Measurements from ENCODE around the gene MAD1L1.
"Not testable (repeated sequence)": the region's sequence is repeated elsewhere in the genome, so short reads cannot be mapped to it uniquely, and the experiment has no call there.

MAD1L1 gene

DNA sequence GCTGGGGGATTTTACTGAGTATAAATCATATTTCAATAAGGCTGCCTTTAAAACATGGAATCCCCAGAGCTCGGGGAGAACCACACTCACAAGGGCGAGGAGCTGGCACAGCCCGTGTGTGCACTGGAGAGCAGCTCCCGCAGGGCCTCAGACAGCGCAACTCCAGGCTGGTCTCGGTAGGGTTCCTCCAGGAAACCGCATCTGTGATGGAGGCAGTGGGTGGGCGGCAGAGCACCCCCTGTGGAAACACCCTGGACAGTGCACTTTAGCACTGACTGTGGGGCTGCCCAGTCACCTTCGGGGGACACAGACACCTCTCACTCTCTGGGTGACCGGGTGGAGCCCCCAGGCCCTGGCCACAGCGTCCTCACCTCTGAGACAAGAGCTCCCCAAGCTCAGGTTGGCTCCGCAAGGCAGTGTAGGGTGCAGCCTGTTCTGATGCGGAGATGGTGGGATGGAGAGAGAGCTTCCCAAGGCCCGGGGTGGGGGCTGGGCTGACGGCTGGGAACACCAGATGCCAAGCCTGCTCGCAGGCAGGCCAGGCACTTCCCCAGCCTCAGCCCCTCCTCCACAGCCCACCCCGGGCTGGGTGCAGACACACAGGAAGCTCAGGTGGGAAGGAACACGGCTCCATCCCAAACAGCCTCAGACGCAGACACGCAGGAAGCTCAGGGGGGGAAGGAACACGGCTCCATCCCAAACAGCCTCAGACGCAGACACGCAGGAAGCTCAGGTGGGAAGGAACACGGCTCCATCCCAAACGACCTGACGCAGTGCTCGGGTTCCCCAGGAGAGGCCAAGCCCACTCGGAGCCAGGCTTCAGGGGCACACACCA lies 224.4 kb downstream of the MAD1L1 start:
- no peak for FAIRE-seq

DNA sequence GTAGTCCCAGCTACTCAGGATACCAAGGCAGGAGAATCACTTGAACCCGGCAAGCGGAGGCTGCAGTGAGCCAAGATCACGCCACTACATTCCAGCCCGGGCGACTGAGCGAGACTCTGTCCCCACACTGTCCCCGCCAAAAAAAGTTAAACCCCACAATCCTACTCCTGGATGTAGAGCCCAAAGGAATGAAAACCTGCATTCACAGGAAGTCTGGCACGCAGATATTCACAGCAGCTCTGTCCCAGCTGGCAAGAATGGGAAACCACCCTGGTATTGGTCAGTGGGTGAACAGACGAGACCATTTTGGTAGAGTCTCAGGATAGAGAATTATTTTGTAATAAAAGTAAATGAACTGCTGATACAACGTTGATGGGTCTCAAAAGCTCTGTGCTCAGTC lies 225.2 kb downstream of the MAD1L1 start:
- no peak for FAIRE-seq

DNA sequence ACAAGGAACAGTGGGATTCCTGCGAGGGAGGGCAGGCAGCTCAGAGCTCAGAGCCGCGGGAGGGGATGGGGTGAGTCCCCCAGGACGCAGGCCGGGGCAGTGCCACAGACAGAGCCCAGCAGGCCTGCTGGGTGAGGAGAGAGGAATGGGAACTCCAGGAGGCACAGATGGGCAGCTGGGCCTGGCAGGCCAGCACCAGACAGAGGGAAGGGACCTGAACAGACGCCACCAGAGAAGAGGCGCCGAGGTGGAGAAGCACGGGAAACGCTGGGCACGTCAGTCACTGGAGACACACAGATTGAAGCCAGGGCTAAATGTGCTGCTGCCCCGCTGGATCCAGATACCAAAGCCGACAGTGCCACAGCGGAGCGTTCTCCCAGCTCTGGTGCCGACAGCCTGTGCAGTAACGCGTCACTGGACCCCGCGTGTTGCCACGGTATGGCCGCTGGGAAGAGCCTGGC lies 225.8 kb downstream of the MAD1L1 start:
- no peak for FAIRE-seq

DNA sequence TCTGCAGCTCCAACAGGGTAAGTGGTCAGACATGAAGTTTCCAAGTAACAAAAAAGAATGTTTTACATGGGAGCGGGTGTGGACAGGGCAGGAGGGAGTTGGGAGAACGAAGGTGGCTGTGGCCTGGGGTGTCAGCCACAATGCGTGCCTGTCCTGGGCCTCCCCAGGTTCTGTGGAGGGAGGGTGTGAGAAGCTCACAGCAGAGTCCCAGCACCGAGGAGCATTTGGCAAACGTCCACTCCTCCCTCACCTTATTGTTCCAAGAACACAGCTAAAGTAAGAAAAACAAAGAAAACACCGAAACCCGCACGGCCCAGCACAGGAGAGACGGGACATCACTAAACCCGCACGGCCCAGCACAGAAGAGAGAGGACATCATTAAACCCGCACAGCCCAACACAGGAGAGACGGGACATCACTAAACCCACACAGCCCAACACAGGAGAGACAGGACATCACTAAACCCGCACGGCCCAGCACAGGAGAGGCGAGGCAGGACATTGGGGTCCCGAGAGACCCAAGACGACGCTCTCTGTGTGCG lies 226.4 kb downstream of the MAD1L1 start:
- no peak for FAIRE-seq

DNA sequence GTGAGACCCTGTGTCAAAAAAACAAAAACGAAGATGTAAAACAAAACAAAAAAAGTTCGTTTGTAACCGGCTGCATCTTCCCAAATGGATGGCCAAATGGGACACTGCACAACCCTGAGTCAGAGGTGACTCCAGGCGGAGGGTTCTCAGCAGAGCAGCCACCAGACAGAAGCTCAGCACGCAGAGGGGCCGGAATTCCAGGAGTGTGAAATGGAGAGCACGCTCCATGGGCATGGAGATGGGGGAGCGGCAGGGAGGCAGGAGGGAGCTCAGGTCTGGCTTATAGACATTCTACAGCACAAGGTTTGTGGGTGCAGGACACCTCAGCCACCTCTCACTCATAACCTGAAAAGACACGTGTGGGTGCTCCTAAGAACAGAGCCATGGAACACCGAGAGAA lies 227.0 kb downstream of the MAD1L1 start:
- no peak for FAIRE-seq

DNA sequence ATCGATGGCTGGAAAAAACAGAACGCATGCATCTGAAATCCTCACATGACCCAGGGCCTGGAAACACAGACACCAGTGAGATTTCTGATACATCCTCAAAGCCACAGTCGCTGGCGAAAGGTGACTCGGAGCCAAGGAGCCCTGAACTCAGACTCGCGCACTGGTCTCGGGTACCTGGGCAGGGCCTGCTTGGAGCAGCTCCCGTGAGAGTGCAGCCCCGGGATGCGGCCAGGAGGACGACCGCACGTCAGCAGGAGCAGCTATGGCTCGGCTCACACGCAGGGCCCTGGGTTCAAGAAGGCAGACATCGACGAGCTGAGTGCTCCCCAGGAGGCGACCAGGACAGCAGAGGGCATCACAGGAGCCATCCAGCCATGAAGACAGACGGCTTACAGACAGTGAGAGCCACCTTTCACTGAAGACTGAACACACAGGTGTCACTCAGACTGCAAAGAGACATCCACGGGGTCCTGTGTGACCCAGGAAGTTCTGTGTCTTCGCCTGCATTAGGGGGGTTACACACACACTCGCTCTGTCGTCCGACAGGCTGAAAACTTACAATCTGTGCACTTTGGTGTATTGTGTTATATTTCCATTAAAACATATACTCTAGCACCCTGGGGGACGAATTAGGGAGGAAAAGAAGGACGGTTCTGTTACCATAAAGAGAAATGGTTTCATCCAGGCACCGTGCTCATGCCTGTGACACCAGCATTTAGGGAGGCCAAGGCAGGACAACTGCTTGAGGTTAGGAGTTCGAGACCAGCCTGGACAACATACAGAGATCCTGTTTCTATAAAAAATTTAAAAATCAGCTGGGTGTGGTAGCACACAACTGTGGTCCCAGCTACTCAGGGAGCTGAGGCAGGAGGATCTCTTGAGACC lies 227.7 kb downstream of the MAD1L1 start:
- no peak for FAIRE-seq

DNA sequence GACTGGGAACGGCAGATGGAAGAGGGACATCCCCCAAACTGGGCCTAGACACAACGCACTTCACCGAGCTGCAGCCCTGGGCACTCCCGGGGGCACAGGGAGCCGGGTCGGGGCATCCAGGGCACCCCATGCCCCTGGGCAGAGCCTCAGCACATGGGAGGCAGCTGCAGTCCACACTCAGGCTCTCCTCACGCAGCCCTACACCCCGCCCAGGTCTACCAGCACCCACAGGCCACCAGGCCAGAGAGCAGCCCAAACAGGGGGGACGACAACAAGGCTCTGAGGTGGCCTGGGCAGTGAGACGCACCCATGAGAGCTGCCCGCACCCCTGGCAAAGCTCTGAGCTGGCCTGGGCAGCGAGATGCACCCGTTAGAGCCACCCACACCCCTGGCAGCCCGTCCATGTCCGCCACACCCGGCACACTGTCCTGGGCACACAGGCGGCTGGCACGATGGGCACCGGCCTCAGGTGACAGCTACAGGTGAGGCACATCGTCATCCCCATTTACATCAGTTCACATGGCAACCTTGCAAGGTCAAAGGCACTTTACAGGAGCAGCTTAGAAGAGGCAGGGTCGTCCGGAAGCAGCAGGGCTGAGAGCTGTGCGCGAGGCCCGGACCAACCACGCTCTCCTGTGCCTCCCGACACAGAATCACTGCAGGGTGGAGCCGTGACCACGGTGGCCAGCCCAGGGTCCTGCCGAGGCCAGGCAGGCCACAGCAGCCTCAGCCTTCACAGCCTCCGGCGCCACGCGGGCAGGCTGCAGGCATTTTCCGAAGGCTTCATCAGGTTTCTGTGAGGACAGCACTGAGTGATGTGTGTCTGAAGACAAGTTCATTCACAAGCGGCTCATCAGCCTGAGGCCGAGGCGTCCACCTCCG lies 228.6 kb downstream of the MAD1L1 start:
- FAIRE-seq, result no peak

DNA sequence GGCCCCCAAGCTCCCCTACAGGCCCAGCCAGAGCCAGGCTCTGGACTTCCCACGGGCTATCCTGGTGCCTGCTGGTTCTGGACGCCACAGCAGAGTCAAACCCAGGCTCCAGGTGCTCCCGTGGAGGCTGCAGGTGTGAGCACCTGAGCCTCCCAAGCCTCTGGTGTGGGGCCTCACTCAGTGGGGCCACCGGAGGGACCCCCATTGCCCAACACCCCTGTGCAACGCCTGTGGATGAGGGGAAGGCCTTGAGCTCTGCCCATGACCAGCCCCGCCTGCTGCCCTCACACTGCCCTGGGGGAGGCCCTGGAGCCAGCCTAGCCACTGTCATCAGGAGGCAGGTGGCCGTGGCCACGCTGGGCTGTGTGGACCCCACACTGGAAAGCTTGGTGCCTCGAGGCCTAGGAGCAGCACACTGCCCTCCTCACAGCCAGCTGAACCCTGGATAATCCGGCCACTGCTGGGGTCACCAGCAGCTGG lies 229.3 kb downstream of the MAD1L1 start:
- FAIRE-seq, result no peak

DNA sequence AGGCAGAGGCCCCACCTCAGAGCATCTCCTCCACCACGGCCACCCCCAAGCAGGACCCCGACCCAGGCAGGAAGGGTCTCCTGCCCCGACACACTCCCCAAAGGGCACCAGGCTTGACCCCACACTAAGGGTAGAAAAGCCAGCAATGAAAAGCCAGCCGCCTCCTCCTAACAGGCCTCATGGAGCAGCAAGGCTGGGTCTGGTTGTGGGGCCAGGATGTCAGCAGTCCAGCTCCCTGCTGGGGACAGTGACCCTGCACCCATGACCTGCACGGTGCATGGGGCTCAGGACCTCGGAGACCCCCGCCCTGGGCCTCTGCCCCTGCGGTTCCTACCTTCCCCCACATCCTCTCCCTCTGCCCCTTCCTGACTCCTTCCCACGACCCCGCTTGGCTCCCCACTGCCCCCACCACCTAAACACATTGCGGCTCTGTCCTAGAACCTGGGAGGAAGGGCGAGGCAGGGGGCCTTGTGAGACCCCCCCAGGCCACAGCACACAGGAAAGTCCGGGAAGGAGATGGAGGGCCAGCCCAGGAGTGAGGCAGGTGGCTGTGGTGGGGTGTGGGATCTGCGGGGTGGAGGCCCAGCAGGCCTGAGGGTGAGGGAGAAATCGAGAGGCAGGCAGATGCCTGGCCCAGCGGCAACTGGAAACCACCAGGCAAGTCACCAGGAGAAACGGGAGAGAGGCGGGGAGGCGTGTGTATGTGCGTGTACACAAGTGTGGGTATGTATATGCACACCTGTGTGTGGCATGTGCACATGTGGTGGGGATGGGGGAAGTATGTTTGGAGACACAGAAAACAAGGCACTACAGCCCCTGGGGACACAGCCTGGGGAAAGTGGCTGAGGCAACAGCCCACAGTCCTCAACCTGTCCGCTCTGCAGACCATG lies 229.9 kb downstream of the MAD1L1 start:
- no peak for FAIRE-seq

DNA sequence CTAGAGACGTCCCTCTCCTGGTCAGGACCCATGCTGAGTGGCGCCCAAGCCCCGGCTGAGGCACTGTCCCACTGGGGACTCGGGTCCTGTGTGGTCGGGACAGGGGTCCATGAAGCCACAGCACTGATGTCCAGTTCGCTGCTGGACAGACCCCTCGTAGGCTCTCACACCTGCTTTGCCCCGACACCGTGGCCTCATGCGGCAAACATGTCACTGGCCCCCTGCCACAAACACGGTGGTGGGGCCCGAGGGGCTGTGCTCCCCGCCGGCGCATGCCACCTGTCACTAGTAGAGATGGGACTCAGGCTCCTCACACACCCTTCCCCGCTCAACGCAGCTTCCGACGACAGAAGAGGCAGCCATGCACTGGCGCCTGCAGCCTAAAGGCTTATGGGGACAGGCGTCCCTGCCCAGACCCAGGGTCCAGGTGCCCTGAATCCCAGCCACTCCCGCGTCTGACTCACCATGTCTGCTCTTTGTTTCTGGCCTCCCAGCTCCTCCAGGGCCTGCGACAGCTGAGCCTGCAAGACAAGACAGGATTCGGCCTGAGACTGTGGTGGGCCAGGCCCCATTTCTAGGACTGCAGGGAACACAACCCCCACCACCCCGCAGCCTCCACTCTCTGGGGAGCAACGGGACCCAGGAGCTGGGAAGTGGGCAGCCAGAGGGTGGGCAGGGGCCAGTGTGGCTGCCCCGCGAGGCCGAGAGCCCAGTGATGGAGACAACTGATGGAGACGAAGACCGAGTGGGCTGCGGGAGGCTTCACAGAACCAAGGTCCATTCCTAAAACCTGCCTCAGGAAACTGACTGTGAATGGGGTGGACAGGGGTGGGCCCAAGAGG lies 230.9 kb downstream of the MAD1L1 start:
- FAIRE-seq, result no peak

DNA sequence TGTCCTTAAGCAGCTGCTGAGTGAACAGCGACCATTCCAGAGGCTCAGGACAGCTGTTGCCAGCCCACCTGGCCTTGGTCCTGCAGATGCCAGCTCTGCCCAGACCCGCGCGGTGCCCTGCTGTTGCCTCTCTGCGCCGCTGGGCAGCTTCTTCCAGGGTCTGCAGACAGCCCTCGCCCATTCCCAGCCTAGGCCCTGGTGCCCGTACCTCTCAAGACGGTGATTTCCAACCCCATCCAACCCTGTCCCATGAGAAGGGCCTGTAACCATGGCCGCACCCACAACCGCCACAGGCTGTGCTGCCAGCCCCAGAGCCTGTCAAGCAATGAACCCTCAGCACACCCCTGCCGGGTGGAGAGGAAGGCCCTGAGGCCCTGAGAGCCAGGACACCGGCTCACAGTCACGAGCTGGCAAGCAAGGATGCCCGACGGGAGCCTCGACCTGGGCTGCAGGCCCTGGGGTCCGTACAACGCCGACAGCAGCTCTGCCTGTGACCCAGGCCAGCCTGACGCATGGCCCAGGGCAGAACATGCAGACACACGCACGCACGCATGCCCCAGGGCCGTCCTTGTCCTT lies 231.9 kb downstream of the MAD1L1 start:
- FAIRE-seq, result no peak

DNA sequence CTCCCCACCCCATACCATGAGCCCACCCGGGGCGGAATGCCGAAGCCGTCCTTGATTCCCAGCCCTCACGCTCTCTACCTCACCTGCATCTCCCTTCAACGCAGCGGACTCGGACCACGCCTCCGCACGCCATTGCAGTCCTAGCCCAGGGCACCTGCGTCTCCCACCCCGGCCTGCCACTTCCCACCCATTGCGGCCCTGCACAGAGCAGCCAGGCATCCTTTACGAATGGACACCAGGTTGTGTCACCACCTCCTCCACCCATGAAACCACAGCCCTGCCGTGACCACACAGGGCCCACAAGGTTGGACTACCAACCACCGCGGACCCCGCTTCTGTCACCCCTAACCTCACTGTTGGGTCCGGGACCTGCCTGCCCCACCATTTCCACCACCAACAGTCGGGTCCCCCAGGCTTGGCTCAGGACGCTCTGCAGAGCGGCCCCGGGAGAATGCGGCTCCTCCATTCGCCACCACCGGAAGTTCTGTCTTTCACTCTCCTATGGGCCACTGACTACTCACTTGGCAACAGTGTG lies 232.5 kb downstream of the MAD1L1 start:
- no peak for FAIRE-seq

DNA sequence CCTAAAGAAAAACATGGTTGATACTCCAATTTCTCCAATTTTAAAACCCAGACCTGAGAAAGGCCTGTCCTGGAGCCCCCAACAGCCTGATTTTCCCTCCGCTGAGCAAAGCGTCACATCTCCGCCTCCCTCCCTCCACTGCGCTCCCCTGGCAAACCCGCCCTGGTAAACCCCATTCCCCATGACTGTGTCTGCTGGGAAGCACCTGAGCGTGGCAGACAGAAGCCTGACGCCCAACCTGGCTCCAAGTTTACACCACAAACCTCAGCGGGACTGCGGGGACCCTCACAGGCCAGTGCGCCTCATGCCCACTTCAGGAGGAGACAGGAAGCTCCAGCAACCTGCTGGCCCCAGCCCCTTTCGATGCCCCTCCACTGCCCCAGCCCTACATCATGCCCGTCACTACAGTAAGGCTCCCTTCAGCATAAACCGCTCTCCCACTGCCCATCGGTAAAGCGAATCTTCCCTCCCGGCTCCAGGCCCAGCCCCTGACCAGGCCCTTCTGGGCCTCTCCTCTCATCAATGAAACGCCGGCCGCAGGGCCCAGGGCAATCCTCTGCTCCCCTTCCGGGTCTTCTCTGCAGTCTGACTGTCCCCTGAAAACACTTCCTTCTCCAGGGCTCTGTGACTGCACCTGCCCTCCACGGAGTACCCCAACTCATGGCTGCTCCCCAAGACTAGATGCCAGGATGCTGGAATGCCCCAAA lies 233.3 kb downstream of the MAD1L1 start:
- FAIRE-seq, result no peak

DNA sequence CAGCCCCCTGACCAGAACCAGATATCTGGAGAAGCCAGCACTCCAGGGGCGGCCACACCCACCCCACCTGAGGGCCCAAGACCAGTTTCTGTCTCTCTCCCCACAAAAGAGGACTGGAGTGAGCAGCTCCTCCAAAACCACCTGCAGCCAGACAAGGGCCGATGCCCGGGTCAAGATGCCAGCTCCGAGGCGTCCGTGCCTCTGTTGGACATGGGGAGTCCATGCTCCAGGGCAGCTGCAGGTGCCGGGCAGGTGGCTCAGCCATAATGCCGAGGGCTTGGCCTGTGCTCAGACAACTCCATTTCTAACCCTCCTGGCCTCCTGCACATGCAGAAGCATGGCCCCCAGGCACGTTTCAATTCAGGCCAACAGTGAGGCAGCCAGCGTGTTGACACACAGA lies 234.6 kb downstream of the MAD1L1 start:
- FAIRE-seq, result no peak

DNA sequence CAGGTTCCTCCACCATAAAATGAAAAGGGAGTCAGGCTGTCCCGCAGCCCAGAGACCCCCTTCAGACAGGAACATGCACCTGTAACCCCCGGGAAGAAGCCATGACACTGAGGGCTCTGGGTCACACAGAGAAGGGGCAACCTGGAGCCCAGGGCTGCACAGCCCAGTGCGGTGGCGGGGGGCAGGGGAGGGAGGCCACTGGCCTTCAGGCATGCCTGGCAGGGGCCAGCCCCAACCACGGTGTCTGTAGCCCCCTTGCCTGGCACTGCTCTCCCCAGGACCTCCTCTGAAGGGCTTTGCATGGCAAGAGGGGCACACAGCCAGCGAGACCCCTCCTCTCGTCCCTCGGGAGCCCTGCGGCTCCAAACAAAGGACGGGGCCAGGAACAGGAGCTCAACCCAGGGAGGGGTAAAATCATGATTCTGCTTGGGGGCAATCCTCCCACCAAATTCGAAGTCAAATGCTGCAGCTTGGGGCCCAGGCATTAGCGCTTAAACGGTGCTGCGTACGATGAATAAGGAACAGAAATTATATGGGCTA lies 235.1 kb downstream of the MAD1L1 start:
- no peak for FAIRE-seq

DNA sequence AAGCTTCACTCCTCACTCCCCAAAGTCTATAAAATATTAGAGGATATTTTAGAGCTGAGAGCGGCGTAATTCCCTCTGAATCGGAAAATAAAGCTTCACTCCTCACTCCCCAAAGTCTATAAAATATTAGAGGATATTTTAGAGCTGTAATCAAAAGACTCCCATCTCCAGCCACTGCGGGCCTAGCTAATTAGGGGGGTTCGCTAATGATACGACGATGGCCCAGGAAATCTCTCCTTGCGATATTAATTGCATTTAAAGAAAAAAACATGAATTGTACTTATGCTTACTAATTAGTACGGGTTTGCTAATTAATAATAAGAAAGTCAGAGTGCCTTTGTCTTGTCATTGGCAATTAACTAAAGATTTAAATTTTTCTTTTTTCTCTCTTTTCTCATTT lies 235.9 kb downstream of the MAD1L1 start:
- FAIRE-seq, result no peak

DNA sequence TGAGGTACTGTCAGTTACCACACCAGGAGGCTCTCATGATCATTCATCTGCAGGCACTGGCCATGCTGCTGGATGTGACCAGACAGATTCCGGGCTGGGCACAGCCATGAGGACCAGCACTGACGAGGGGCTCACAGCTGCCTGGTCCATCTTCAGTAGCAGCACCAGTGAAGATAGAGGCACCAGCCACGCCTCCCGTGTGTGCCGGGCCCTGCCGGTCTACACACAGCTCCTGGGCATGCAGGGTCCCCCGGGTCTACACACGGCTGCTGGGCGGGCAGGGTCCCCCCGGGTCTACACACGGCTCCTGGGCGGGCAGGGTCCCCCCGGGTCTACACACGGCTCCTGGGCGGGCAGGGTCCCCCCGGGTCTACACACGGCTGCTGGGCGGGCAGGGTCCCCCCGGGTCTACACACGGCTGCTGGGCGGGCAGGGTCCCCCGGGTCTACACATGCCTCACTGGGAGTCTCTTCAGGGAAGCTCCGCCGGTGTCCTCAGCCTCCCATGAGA lies 236.8 kb downstream of the MAD1L1 start:
- FAIRE-seq, result not testable (repeated sequence)

DNA sequence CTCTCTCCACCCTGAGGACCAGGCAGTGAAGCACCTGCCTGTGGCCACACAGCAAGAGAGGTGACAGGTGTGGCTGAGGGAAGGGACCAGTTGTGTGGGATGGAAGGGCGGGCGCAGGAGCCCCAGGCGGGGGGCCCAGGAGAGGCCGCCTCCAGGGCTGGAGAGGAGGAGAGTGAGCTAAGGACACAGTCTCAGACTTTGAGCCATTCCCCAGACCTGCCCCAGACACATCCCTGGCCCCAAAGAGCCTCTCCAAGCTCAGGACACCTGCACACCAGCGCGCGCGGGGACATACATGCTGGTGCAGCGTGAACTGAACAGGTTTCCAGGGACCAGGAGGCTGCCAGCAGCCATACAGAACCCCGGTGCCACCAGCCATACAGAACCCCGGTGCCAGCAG lies 237.3 kb downstream of the MAD1L1 start:
- no peak for FAIRE-seq

DNA sequence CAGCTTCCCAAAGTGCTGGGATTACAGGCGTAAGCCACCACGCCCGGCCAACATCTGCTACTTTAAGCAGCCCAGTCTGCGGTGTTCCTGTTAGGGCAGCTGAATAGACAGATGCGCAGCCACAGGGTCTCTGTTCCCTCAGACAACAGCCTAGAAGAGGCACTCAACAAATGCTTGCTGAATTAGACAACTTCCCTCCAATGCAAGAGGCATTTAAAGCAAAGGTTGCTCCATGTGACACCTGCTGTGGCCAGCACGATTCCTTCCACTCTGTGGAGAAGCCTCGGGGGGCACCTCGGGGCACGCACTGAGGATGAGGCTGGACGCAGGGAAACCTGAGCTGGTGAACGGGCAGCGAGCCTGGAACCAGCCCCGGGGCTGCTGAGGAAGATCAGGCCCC lies 237.8 kb downstream of the MAD1L1 start:
- no peak for FAIRE-seq

Measured in TTC549 (cell line).